Epithelial cell of proximal tubule (primary cell): ENCODE results near the gene TMEM215. TPM values are rescaled to one million over a fixed set of nuclear protein-coding genes. Genes with fewer than 3 reads are reported as not detected.
"Not testable (repeated sequence)": the region's sequence is repeated elsewhere in the genome, so short reads cannot be mapped to it uniquely, and the experiment has no call there.

ENCODE experiments used
- DNase-seq: peaks from one replicate; pipeline ENCODE4 v3.0.0-alpha.2; 2011; ENCODE audit warnings: low read depth
- H3K4me3 ChIP-seq: 2 replicates; pipeline ENCODE4 v1.5.1; 2011; ENCODE audit warnings: low read depth, mild to moderate bottlenecking, low read length
- total RNA-seq: library from RNA; depleted of rRNA; stranded (reverse); fragments of >200 nt; gene quantifications from 2 replicates; pipeline ENCODE4 v1.2.3, GENCODE V29; 2015
- TF ChIP-seq, protein P1 (sequence below): conservative IDR thresholded peaks from 2 replicates; pipeline ENCODE4 v1.5.1; 2012; ENCODE audit warnings: low read depth, mild to moderate bottlenecking, low read length

Gene TMEM215
- total RNA-seq, 1 donor from 2014 or later: not detected

DNA sequence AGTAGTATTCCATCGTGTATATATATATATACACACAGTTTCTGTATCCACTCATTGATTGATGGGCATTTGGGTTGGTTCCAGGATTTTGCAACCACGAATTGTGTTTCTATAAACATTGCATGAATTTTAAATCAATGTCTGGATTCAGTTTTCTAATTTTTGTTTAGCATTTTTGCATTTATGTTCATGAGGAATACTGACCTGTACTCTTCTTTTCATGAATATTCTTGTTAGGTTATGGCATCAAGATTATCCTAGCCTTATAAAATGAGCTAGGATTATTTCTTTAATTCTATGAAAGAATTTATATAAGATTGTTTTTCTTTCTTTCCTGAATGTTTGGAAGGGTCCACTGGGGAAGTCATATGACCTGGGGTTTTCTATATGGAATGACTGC, 35.3 kb upstream of the TMEM215 start:
- H3K4me3 ChIP-seq: no peak overlapping the region
- DNase-seq: no peak
- TF ChIP-seq, protein P1, sequence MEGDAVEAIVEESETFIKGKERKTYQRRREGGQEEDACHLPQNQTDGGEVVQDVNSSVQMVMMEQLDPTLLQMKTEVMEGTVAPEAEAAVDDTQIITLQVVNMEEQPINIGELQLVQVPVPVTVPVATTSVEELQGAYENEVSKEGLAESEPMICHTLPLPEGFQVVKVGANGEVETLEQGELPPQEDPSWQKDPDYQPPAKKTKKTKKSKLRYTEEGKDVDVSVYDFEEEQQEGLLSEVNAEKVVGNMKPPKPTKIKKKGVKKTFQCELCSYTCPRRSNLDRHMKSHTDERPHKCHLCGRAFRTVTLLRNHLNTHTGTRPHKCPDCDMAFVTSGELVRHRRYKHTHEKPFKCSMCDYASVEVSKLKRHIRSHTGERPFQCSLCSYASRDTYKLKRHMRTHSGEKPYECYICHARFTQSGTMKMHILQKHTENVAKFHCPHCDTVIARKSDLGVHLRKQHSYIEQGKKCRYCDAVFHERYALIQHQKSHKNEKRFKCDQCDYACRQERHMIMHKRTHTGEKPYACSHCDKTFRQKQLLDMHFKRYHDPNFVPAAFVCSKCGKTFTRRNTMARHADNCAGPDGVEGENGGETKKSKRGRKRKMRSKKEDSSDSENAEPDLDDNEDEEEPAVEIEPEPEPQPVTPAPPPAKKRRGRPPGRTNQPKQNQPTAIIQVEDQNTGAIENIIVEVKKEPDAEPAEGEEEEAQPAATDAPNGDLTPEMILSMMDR: no peak

- no peak overlapping the region for H3K4me3 ChIP-seq
- no peak for DNase-seq
- TF ChIP-seq, protein P1: no peak
Measured at GRCh38 chr9:32755730-32756129, 27.6 kb upstream of the TMEM215 start.

DNA sequence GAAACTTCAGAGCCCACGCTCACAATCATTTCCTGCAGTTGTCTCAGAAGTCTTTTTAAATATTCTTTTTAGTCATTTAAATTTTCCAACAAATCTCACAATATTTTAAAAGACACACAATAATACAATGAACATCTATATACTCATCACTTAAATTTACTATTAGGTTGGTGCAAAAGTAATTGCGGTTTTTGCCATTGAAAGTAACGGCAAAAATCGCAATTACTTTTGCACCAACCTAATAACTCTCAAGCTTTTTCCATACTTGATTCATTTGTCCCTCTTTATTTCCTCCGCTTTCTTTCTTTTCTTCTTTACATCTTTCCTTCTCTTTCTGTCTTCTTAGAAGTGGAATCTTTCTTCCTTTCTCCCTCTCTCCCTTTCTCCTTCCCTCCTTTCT, 19.2 kb upstream of the TMEM215 start:
- DNase-seq: no peak
- H3K4me3 ChIP-seq: no peak overlapping the region
- TF ChIP-seq, protein P1: no peak

DNA sequence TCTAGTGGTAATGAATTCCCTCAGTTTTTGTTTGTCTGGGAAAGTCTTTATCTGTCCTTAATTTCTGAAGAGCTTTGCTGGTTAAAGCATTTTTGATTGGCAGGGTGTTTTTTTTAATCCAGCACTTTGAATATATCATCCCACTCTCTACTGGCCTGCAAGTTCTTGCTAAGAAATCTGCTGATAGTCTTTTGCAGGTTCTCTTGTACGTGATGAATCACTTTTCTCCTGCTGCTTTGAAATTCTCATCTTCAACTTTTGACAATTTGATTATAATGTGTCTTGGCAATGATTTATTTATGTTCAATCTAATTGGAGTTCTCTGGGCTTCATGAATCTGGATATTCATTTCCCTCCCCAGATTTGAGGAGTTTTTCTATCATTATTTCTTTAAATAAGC, 8.1 kb upstream of the TMEM215 start:
- no peak for DNase-seq
- TF ChIP-seq, protein P1: no peak
- H3K4me3 ChIP-seq: no peak overlapping the region

- H3K4me3 ChIP-seq: no peak overlapping the region
- TF ChIP-seq, protein P1: no peak
- no peak for DNase-seq
Measured at GRCh38 chr9:32776201-32776600, 7.1 kb upstream of the TMEM215 start.

DNA sequence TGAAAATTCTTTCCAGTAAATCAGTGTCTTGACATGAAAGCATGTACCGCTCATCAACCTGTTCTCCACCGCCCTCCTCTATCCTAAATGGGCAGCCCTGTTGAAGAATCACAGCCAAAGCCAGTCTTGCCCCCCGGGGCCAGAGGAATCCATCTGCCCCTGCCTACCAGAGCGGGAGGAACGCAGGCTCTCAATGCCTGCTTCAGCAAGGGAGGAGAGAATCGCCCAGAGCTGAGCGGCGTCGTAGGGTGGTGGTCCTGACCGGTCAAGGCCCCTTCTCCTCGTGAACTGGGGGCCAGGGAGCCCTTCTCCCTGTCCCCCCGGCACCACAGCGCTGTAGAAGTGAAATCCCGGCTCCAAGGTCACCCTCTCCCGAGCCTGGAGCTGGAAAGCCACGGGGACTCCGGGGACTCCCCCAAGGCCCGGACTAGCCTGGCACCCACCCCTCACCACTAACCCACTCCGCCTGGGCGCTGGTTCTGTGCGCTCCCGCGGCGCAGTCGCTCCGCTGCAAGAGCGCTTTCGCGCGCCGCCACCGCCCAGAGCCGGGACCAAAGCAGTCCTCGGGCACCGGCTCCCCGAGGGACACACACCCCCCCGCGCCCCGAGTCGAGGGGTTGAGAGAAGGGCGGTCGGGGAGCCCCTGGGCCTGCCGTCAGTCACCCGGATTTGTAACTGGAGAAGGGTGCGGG, 718 bp upstream of the TMEM215 start:
- TF ChIP-seq, protein P1: no peak
- no peak overlapping the region for H3K4me3 ChIP-seq
- DNase-seq: no peak

- no peak for DNase-seq
- no peak overlapping the region for H3K4me3 ChIP-seq
- TF ChIP-seq, protein P1: no peak
Measured at GRCh38 chr9:32787816-32788215, 4.5 kb downstream of the TMEM215 start.

DNA sequence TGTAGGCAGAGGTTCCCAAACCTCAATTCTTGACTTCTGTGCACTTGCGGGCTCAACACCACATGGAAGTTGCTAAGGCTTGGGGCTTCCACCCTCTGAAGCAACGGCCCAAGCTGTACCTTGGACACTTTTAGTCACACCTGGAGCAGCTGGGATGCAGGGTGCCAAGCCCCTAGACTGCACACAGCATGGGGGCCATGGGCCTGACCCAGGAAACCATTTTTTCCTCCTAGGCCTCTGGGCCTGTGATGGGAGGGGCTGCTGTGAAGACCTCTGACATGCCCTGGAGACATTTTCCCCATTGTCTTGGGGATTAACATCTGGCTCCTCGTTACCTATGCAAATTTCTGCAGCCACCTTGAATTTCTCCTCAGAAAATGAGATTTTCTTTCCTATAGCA, 12.7 kb downstream of the TMEM215 start:
- not testable (repeated sequence) for DNase-seq, H3K4me3 ChIP-seq
